HUES6 (cell line): ENCODE data around the gene ALMS1.
A peak's percentile ranks its signal among the peaks of the same experiment; 100 is the strongest.
"Not testable (repeated sequence)": the region's sequence is repeated elsewhere in the genome, so short reads cannot be mapped to it uniquely, and the experiment has no call there.

Source experiments
- H3K27ac ChIP-seq: 2 replicates; pipeline ENCODE4 v1.7.0; 2013; ENCODE audit warnings: low read depth, mild to moderate bottlenecking, low read length, inconsistent platforms
- H3K27me3 ChIP-seq: 2 replicates; pipeline ENCODE4 v1.6.1; 2013; ENCODE audit warnings: low read length; ENCODE audit not compliant: control insufficient read depth, insufficient read depth
- H3K36me3 ChIP-seq: 2 replicates; pipeline ENCODE4 v1.6.1; 2013; ENCODE audit warnings: low read length; ENCODE audit not compliant: control insufficient read depth, insufficient read depth
- H3K4me1 ChIP-seq: 2 replicates; pipeline ENCODE4 v1.6.1; 2013; ENCODE audit warnings: low read length; ENCODE audit not compliant: control insufficient read depth, insufficient read depth
- H3K4me3 ChIP-seq: 2 replicates; pipeline ENCODE4 v1.5.1; 2013; ENCODE audit warnings: low read depth, low read length
- H3K9ac ChIP-seq: one replicate; pipeline ENCODE4 v1.6.1; 2013; ENCODE audit warnings: mild to moderate bottlenecking, low read length
- H3K9me3 ChIP-seq: 2 replicates; pipeline ENCODE4 v1.6.1; 2013; ENCODE audit warnings: low read depth, low read length; ENCODE audit not compliant: control insufficient read depth, insufficient read depth

ALMS1 gene

GRCh38 chr2:73385504-73386341 lies at the start of gene ALMS1:
ALMS1 (plus strand) TSS chr2:73385836; CDS start chr2:73385869, 33 bp downstream.
- Histone ChIP-seq H3K27ac (peak within 1 kb of the TSS; percentile 33; the same call in 1 of the 2 replicates), H3K9ac (peak within 1 kb of the TSS; percentile 88), H3K9me3 (no peaks in the 10 kb centered on the region), H3K36me3 (no peaks in the 10 kb centered on the region), H3K4me3 (peak within 1 kb of the TSS; percentile 83), H3K27me3 (peaks cover 33% of the 10 kb centered on the region), H3K4me1 (peaks cover 6% of the 10 kb centered on the region; the same call in 1 of the 2 replicates)

- Histone ChIP-seq H3K4me1 (no peaks in the 10 kb centered on the region), H3K27ac (no peak overlapping the region), H3K4me3 (no peak overlapping the region), H3K9ac (no peak overlapping the region), H3K27me3 (0 out of 2 replicates have a peak, but pooled peaks cover 2% of the 10 kb centered on the region), H3K9me3 (no peaks in the 10 kb centered on the region), H3K36me3 (no peaks in the 10 kb centered on the region)
These were observed 47.8 kb upstream of the ALMS1 start for GRCh38 chr2:73337828-73338227.

- H3K27me3 ChIP-seq: peaks cover 2% of the 10 kb centered on the region; the same call in 1 of the 2 replicates
- H3K9me3 ChIP-seq: no peaks in the 10 kb centered on the region
- H3K4me3 ChIP-seq: no peak overlapping the region
- H3K27ac ChIP-seq: no peak overlapping the region
- no peaks in the 10 kb centered on the region for H3K36me3 ChIP-seq
- H3K9ac ChIP-seq: no peak overlapping the region
- no peaks in the 10 kb centered on the region for H3K4me1 ChIP-seq
These were observed 46.4 kb upstream of the ALMS1 start for GRCh38 chr2:73339201-73339600.

- H3K9me3 ChIP-seq: no peaks in the 10 kb centered on the region
- H3K27ac ChIP-seq: no peak overlapping the region
- no peak overlapping the region for H3K9ac ChIP-seq
- no peaks in the 10 kb centered on the region for H3K4me1 ChIP-seq
- peaks cover 3% of the 10 kb centered on the region; the same call in 1 of the 2 replicates for H3K27me3 ChIP-seq
- H3K36me3 ChIP-seq: no peaks in the 10 kb centered on the region
- no peak overlapping the region for H3K4me3 ChIP-seq
These were observed 44.6 kb upstream of the ALMS1 start for GRCh38 chr2:73341039-73341438.

- Histone ChIP-seq H3K9me3 (no peaks in the 10 kb centered on the region), H3K4me3 (no peak overlapping the region), H3K27ac (no peak overlapping the region), H3K36me3 (no peaks in the 10 kb centered on the region), H3K9ac (no peak overlapping the region), H3K27me3 (peaks cover 2% of the 10 kb centered on the region; the same call in 1 of the 2 replicates), H3K4me1 (no peaks in the 10 kb centered on the region)
These were observed 41.6 kb upstream of the ALMS1 start for GRCh38 chr2:73343992-73344391.

GRCh38 chr2:73344747-73345146 lies 40.9 kb upstream of the ALMS1 start:
- H3K36me3 ChIP-seq, H3K27me3 ChIP-seq, H3K4me1 ChIP-seq, H3K9ac ChIP-seq, H3K27ac ChIP-seq, H3K9me3 ChIP-seq, H3K4me3 ChIP-seq: not testable (repeated sequence)

- no peak overlapping the region for H3K4me3 ChIP-seq
- no peaks in the 10 kb centered on the region for H3K36me3 ChIP-seq
- no peak overlapping the region for H3K9ac ChIP-seq
- H3K27ac ChIP-seq: no peak overlapping the region
- H3K4me1 ChIP-seq: no peaks in the 10 kb centered on the region
- peaks cover 7% of the 10 kb centered on the region; the same call in 1 of the 2 replicates for H3K27me3 ChIP-seq
- H3K9me3 ChIP-seq: no peaks in the 10 kb centered on the region
These were observed 35.5 kb upstream of the ALMS1 start for GRCh38 chr2:73350035-73350691.

- Histone ChIP-seq H3K9ac (no peak overlapping the region), H3K27ac (no peak overlapping the region), H3K36me3 (no peaks in the 10 kb centered on the region), H3K27me3 (no peaks in the 10 kb centered on the region), H3K4me1 (no peaks in the 10 kb centered on the region), H3K9me3 (no peaks in the 10 kb centered on the region), H3K4me3 (no peak overlapping the region)
These were observed 29.5 kb upstream of the ALMS1 start for GRCh38 chr2:73356097-73356496.

- Histone ChIP-seq H3K9me3 (no peaks in the 10 kb centered on the region), H3K9ac (no peak overlapping the region), H3K4me3 (no peak overlapping the region), H3K27ac (no peak overlapping the region), H3K27me3 (no peaks in the 10 kb centered on the region), H3K36me3 (no peaks in the 10 kb centered on the region), H3K4me1 (no peaks in the 10 kb centered on the region)
These were observed 25.5 kb upstream of the ALMS1 start for GRCh38 chr2:73359915-73360697.

- no peaks in the 10 kb centered on the region for H3K36me3 ChIP-seq
- peaks cover 3% of the 10 kb centered on the region; the same call in 1 of the 2 replicates for H3K27me3 ChIP-seq
- peaks cover 3% of the 10 kb centered on the region; the same call in 1 of the 2 replicates for H3K9me3 ChIP-seq
- no peak overlapping the region for H3K27ac ChIP-seq
- no peaks in the 10 kb centered on the region for H3K4me1 ChIP-seq
- H3K4me3 ChIP-seq: no peak overlapping the region
- H3K9ac ChIP-seq: no peak overlapping the region
These were observed 19.6 kb upstream of the ALMS1 start for GRCh38 chr2:73366060-73366459.
